ENCODE results near the gene CDT1.

Gene CDT1

GRCh38 chr16:88777471-88778270, 25.9 kb upstream of the CDT1 start:
- H3K9ac ChIP-seq (ENCODE audit: low read length in 2 of 2) = no peak overlapping the region
- H3K4me1 ChIP-seq (ENCODE audit: control insufficient read depth, insufficient read depth, low read length) = peaks cover 92% of the 10 kb centered on the region
- H3K9me3 ChIP-seq (ENCODE audit: control insufficient read depth in 2 of 2, low read length in 2 of 2) = no peaks in the 10 kb centered on the region
- no peak overlapping the region for H3K4me3 ChIP-seq (ENCODE audit: low read length in 2 of 2)
- no peaks in the 10 kb centered on the region for H3K27me3 ChIP-seq (ENCODE audit: control insufficient read depth in 1 of 2, insufficient read depth in 2 of 2, low read length in 2 of 2)
- peak overlapping the region; percentile 93 for H3K27ac ChIP-seq (ENCODE audit: low read length)
- H3K36me3 ChIP-seq (ENCODE audit: control insufficient read depth in 2 of 2, insufficient read depth in 2 of 2, low read length in 2 of 2) = peaks cover 0 to 2% of the 10 kb centered on the region in 2 donors

- H3K36me3 ChIP-seq (ENCODE audit: control insufficient read depth in 2 of 2, insufficient read depth in 2 of 2, low read length in 2 of 2) = peaks cover 0 to 2% of the 10 kb centered on the region in 2 donors
- peak overlapping the region in 1 of 2 donors; percentile 15 for H3K4me3 ChIP-seq (ENCODE audit: low read length in 2 of 2)
- peak overlapping the region; percentile 93 for H3K27ac ChIP-seq (ENCODE audit: low read length)
- peaks cover 92% of the 10 kb centered on the region for H3K4me1 ChIP-seq (ENCODE audit: control insufficient read depth, insufficient read depth, low read length)
- H3K9ac ChIP-seq (ENCODE audit: low read length in 2 of 2) = no peak overlapping the region
- H3K9me3 ChIP-seq (ENCODE audit: control insufficient read depth in 2 of 2, low read length in 2 of 2) = no peaks in the 10 kb centered on the region
- H3K27me3 ChIP-seq (ENCODE audit: control insufficient read depth in 1 of 2, insufficient read depth in 2 of 2, low read length in 2 of 2) = no peaks in the 10 kb centered on the region
Observed at GRCh38 chr16:88778271-88778525, 25.4 kb upstream of the CDT1 start.

DNA sequence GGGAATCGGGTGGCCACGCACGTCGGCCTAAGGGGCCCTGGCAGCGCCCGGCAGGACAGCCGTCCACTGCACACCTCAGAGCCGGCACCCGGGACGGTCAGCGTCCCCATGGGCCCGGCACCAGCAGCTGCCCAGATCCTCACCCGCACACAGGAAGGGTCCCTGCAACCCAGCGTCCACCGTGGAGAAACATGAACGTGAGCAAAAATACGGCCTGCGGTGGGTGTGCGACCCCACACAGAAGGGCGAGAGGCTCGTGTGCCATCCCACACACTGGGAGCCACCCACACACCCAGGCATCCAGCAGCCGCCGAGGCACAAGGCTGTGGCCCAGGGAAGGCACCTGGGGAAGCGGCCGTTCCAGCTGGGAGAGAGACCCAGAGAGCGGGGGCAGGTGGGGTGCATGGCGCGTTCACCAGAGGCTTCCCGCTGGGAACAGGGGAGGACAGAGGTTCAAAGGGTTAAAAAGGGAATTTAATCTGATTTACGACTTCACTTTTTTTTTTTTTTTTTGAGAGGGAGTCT, 25.0 kb upstream of the CDT1 start:
- no peaks in the 10 kb centered on the region for H3K9me3 ChIP-seq (ENCODE audit: control insufficient read depth in 2 of 2, low read length in 2 of 2)
- H3K9ac ChIP-seq (ENCODE audit: low read length in 2 of 2) = no peak overlapping the region

GRCh38 chr16:88779406-88780141, 24.0 kb upstream of the CDT1 start:
- Histone ChIP-seq H3K9ac (ENCODE audit: low read length in 2 of 2) (peak overlapping the region; percentile 47 to 63), H3K27ac (ENCODE audit: low read length) (peak overlapping the region; percentile 93), H3K4me1 (ENCODE audit: control insufficient read depth, insufficient read depth, low read length) (peaks cover 91% of the 10 kb centered on the region), H3K27me3 (ENCODE audit: control insufficient read depth in 1 of 2, insufficient read depth in 2 of 2, low read length in 2 of 2) (no peaks in the 10 kb centered on the region), H3K36me3 (ENCODE audit: control insufficient read depth in 2 of 2, insufficient read depth in 2 of 2, low read length in 2 of 2) (peaks cover 0 to 2% of the 10 kb centered on the region in 2 donors), H3K4me3 (ENCODE audit: low read length in 2 of 2) (peak overlapping the region; percentile 35 to 60), H3K9me3 (ENCODE audit: control insufficient read depth in 2 of 2, low read length in 2 of 2) (no peaks in the 10 kb centered on the region)

More for the DNA sequence above, 25.0 kb upstream of the CDT1 start:
- Histone ChIP-seq H3K27ac (ENCODE audit: low read length) (peak overlapping the region; percentile 93), H3K27me3 (ENCODE audit: control insufficient read depth in 1 of 2, insufficient read depth in 2 of 2, low read length in 2 of 2) (no peaks in the 10 kb centered on the region), H3K4me1 (ENCODE audit: control insufficient read depth, insufficient read depth, low read length) (peaks cover 92% of the 10 kb centered on the region), H3K36me3 (ENCODE audit: control insufficient read depth in 2 of 2, insufficient read depth in 2 of 2, low read length in 2 of 2) (peaks cover 0 to 2% of the 10 kb centered on the region in 2 donors), H3K4me3 (ENCODE audit: low read length in 2 of 2) (peak overlapping the region in 1 of 2 donors; percentile 15)

GRCh38 chr16:88780142-88781062, 23.2 kb upstream of the CDT1 start:
- Histone ChIP-seq H3K36me3 (ENCODE audit: control insufficient read depth in 2 of 2, insufficient read depth in 2 of 2, low read length in 2 of 2) (peaks cover 0 to 2% of the 10 kb centered on the region in 2 donors), H3K27ac (ENCODE audit: low read length) (peak overlapping the region; percentile 93), H3K4me3 (ENCODE audit: low read length in 2 of 2) (peak overlapping the region; percentile 35 to 60), H3K9ac (ENCODE audit: low read length in 2 of 2) (peak overlapping the region; percentile 47 to 63), H3K4me1 (ENCODE audit: control insufficient read depth, insufficient read depth, low read length) (peaks cover 86% of the 10 kb centered on the region), H3K27me3 (ENCODE audit: control insufficient read depth in 1 of 2, insufficient read depth in 2 of 2, low read length in 2 of 2) (no peaks in the 10 kb centered on the region), H3K9me3 (ENCODE audit: control insufficient read depth in 2 of 2, low read length in 2 of 2) (no peaks in the 10 kb centered on the region)

DNA sequence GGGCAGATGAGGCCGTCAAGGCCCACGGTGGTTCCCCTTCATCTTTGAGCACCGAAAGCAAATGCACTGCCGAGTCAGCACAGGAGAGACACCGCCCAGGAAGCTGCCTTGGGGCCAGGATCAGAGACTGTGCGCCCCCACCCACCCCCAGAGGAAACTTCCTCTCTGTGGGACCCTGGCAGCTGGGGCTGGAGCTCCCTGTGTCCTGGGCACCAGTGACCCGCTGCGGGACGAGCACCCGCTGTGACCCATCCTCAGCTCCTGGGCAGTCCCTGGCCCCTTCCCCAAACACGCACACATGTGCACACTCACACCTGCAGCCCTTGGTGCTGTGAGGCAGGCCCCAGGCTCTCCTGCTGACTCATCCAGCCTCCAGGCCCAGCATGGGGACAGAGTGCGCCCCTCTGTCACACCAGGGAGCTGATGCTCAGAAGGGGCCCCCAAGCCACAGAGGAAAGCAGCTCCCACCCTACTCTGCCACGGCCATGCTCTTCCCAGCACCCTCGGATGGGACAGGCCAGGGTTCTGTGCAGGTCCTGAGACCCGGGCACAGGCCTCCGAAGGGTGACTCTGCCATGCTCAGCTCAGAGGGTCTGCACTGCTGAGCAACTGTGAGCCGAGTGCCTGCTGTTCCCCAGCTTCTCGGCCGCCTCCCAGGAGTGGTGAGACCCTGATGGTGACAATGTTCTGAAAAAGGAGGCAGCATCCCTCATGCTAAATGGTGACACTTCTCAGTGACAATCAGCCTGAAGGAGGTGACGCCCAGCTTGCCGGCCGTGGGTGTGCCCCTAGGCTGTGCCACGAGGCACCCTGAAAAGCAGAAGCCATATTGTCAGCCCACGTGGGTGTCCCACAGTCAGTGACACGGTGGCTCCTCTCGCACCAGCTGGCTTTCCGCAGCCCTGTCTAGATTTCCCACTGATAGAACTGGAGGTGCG, 22.2 kb upstream of the CDT1 start:
- peak overlapping the region; percentile 93 for H3K27ac ChIP-seq (ENCODE audit: low read length)
- H3K4me3 ChIP-seq (ENCODE audit: low read length in 2 of 2) = peak overlapping the region in 1 of 2 donors; percentile 22
- H3K9me3 ChIP-seq (ENCODE audit: control insufficient read depth in 2 of 2, low read length in 2 of 2) = no peaks in the 10 kb centered on the region
- H3K36me3 ChIP-seq (ENCODE audit: control insufficient read depth in 2 of 2, insufficient read depth in 2 of 2, low read length in 2 of 2) = no peaks in the 10 kb centered on the region
- no peaks in the 10 kb centered on the region for H3K27me3 ChIP-seq (ENCODE audit: control insufficient read depth in 1 of 2, insufficient read depth in 2 of 2, low read length in 2 of 2)
- peaks cover 88% of the 10 kb centered on the region for H3K4me1 ChIP-seq (ENCODE audit: control insufficient read depth, insufficient read depth, low read length)
- peak overlapping the region in 1 of 2 donors; percentile 63 for H3K9ac ChIP-seq (ENCODE audit: low read length in 2 of 2)

DNA sequence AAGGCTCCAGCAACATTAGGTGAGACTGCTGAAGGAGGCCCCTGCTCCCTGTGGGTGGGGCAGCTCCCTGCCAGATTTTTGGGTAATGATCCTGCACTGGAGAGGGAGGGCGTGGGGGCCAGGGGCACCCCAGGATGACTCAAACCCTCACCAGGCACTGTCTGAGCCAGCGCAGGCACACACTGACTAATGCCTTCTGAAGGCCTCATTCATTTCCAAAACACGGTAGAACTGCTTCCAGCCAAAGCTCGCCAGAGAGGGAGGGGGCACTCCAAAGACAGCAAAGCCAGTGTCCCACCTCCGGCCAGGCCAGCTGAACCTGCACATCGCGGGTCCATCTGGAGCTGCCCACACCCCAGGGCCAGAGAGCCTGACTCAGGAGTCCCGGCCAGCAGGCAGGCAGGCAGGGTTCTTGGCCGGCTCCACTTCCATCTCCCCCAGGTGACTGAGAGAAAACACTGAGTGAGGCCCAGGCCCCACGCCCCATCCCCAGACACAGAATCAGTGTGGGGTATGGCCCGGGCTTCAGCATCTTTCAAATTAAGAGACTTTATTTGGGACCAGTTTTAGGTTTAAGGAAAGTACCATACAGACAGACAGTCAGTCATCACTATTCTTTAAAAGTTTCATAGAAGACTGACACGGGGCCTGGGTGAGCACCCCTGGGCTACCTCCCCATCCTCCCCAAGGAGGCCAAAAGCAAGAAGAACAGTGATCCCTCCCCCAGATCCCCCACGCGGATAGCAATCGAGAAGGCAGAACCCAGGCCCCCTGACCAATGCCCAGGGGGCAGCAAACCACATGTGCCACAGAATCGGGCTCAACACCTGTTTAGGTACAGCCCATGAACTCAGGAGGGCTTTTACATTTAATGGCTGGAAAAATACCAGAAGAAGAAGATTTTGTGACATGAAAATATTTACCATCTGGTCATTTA, 20.9 kb upstream of the CDT1 start:
- H3K9ac ChIP-seq (ENCODE audit: low read length in 2 of 2) = peak overlapping the region; percentile 82 to 83
- peak overlapping the region; percentile 65 to 79 for H3K4me3 ChIP-seq (ENCODE audit: low read length in 2 of 2)
- no peaks in the 10 kb centered on the region for H3K27me3 ChIP-seq (ENCODE audit: control insufficient read depth in 1 of 2, insufficient read depth in 2 of 2, low read length in 2 of 2)
- H3K36me3 ChIP-seq (ENCODE audit: control insufficient read depth in 2 of 2, insufficient read depth in 2 of 2, low read length in 2 of 2) = no peaks in the 10 kb centered on the region
- peak overlapping the region; percentile 93 for H3K27ac ChIP-seq (ENCODE audit: low read length)
- H3K4me1 ChIP-seq (ENCODE audit: control insufficient read depth, insufficient read depth, low read length) = peaks cover 74% of the 10 kb centered on the region
- H3K9me3 ChIP-seq (ENCODE audit: control insufficient read depth in 2 of 2, low read length in 2 of 2) = no peaks in the 10 kb centered on the region

DNA sequence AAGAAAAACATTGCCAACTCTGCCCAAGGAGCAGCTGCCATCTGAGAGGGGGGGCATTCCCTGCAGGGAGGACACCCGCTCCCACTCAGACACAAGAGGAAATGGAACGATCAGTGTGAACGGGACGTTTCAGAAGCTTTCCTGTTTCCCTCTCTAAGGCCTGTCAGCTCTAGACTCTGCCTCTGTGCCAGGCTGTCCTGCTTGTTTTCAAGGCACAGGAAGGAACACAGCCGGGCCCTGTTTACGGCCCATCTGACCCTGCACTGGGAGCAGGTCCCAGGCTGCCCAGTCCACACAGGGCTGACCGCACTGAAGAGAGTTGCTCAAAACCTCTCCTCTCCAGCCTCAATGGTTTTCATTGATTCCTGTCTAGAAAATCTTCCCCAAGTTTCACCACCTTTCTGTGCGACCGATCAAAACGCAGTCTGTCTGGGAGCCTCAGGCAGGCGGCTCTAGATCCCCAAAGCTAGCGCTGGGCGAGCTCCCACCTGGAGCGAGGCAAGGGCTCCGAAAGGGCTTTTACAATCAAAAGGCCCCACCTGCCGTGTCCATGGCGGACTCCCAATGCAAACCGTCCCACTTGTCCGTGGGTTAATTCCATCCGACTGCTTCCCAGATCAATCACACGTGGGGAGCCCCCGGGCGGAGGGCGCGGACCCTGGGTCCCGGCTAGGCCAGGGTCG, 20.1 kb upstream of the CDT1 start:
- Histone ChIP-seq H3K9me3 (ENCODE audit: control insufficient read depth in 2 of 2, low read length in 2 of 2) (no peaks in the 10 kb centered on the region), H3K4me3 (ENCODE audit: low read length in 2 of 2) (peak overlapping the region; percentile 65 to 79), H3K27ac (ENCODE audit: low read length) (peak overlapping the region; percentile 93), H3K9ac (ENCODE audit: low read length in 2 of 2) (peak overlapping the region; percentile 82 to 83), H3K27me3 (ENCODE audit: control insufficient read depth in 1 of 2, insufficient read depth in 2 of 2, low read length in 2 of 2) (no peaks in the 10 kb centered on the region), H3K4me1 (ENCODE audit: control insufficient read depth, insufficient read depth, low read length) (peaks cover 66% of the 10 kb centered on the region), H3K36me3 (ENCODE audit: control insufficient read depth in 2 of 2, insufficient read depth in 2 of 2, low read length in 2 of 2) (no peaks in the 10 kb centered on the region)

Data from stomach smooth muscle (tissue), 2 donors.